Upper lobe of right lung (tissue), 1 donor: Measurements from ENCODE around the gene NACC2. TPM values are rescaled to one million over a fixed set of nuclear protein-coding genes. Genes with fewer than 3 reads are reported as not detected.

Source experiments
- ATAC-seq: fragments of 200-7000 bp; cut with Tn5 transposase; one replicate; pipeline ENCODE4 v1.9.1; 2020; ENCODE audit warnings: mild to moderate bottlenecking, moderate library complexity
- DNase-seq: peaks from one replicate; pipeline ENCODE4 v3.0.0-alpha.2; 2020
- H3K27ac ChIP-seq: fragments of 200-600 bp; one replicate; pipeline ENCODE4 v1.8.0; 2022
- H3K27me3 ChIP-seq: fragments of 200-600 bp; one replicate; pipeline ENCODE4 v1.8.0; 2022; ENCODE audit warnings: mild to moderate bottlenecking
- H3K36me3 ChIP-seq: fragments of 200-600 bp; one replicate; pipeline ENCODE4 v1.8.0; 2022
- H3K4me1 ChIP-seq: fragments of 200-600 bp; one replicate; pipeline ENCODE4 v1.8.0; 2022
- H3K4me3 ChIP-seq: fragments of 200-600 bp; one replicate; pipeline ENCODE4 v1.8.0; 2022; ENCODE audit warnings: mild to moderate bottlenecking
- H3K9me3 ChIP-seq: fragments of 200-600 bp; one replicate; pipeline ENCODE4 v1.8.0; 2022
- CTCF ChIP-seq: fragments of 200-600 bp; IDR thresholded peaks from one replicate; pipeline ENCODE4 v1.8.0; 2022; ENCODE audit warnings: antibody characterized with exemption
- intact Hi-C: fragments of 100-400 bp; cut with DNase I; formaldehyde crosslinking; loops from one replicate; pipeline ENCODE4 v1.11.0; 2022
- total RNA-seq: library from RNA; stranded (reverse); fragmentation: NEBNext Ultra II Directional; extraction: Animal tissue kit (Norgen Biotek cat#: 25700); gene quantifications from one replicate; pipeline ENCODE4 v1.2.1, GENCODE V29; 2021
- donor health status: DM: no; HTN: yes; CAD: no; lungs with severe emphysema.

The NACC2 gene
- total RNA-seq, 1 donor from 2014 or later: 33.5 TPM

GRCh38 chr9:135976531-135976930 is 118.6 kb downstream of the NACC2 start:
- DNase-seq (no peak), ATAC-seq (no peak)
- H3K27me3 ChIP-seq: peaks cover 4% of the 10 kb centered on the region
- no peak for TF ChIP-seq CTCF
- H3K27ac ChIP-seq: no peak overlapping the region
- no peaks in the 10 kb centered on the region for H3K9me3 ChIP-seq
- no peak overlapping the region for H3K4me3 ChIP-seq
- intact Hi-C loops: no loop called here
- H3K36me3 ChIP-seq: no peaks in the 10 kb centered on the region
- peaks cover 9% of the 10 kb centered on the region for H3K4me1 ChIP-seq

- peaks cover 4% of the 10 kb centered on the region for H3K27me3 ChIP-seq
- intact Hi-C loops: no loop called here
- no peak for ATAC-seq
- H3K36me3 ChIP-seq: no peaks in the 10 kb centered on the region
- H3K9me3 ChIP-seq: no peaks in the 10 kb centered on the region
- no peak overlapping the region for H3K4me3 ChIP-seq
- no peak overlapping the region for H3K27ac ChIP-seq
- H3K4me1 ChIP-seq: peaks cover 9% of the 10 kb centered on the region
- no peak for TF ChIP-seq CTCF
- DNase-seq: no peak
Measured at GRCh38 chr9:135975834-135976233, 119.3 kb downstream of the NACC2 start.

- no peak overlapping the region for H3K4me3 ChIP-seq
- peaks cover 14% of the 10 kb centered on the region for H3K4me1 ChIP-seq
- no peaks in the 10 kb centered on the region for H3K36me3 ChIP-seq
- TF ChIP-seq CTCF: no peak
- DNase-seq (no peak), ATAC-seq (no peak)
- no peak overlapping the region for H3K27ac ChIP-seq
- no peaks in the 10 kb centered on the region for H3K27me3 ChIP-seq
- intact Hi-C loops: no loop called here
- H3K9me3 ChIP-seq: no peaks in the 10 kb centered on the region
Measured at GRCh38 chr9:135974220-135974573, 120.9 kb downstream of the NACC2 start.

- no peaks in the 10 kb centered on the region for H3K27me3 ChIP-seq
- peaks cover 14% of the 10 kb centered on the region for H3K4me1 ChIP-seq
- ATAC-seq: peak; percentile 67
- intact Hi-C loops: no loop called here
- H3K27ac ChIP-seq: no peak overlapping the region
- DNase-seq: no peak
- H3K9me3 ChIP-seq: no peaks in the 10 kb centered on the region
- no peak for TF ChIP-seq CTCF
- no peaks in the 10 kb centered on the region for H3K36me3 ChIP-seq
- no peak overlapping the region for H3K4me3 ChIP-seq
Measured at GRCh38 chr9:135973277-135974219, 121.5 kb downstream of the NACC2 start.

- H3K4me1 ChIP-seq: peaks cover 23% of the 10 kb centered on the region
- no peaks in the 10 kb centered on the region for H3K27me3 ChIP-seq
- no peaks in the 10 kb centered on the region for H3K9me3 ChIP-seq
- H3K36me3 ChIP-seq: no peaks in the 10 kb centered on the region
- intact Hi-C loops: no loop called here
- TF ChIP-seq CTCF: no peak
- ATAC-seq (peak; percentile 83), DNase-seq (peak; percentile 84)
- no peak overlapping the region for H3K27ac ChIP-seq
- H3K4me3 ChIP-seq: no peak overlapping the region
Measured at GRCh38 chr9:135971892-135972291, 123.2 kb downstream of the NACC2 start.
